ENCODE results near the gene IL1R2.

Gene IL1R2

GRCh38 chr2:102072741-102073140 lies 81.0 kb downstream of the IL1R2 start:
- Histone ChIP-seq H3K9me3 (ENCODE audit: low read depth, low read length) (no peaks in the 10 kb centered on the region), H3K4me3 (no peak overlapping the region), H3K36me3 (ENCODE audit: insufficient read depth, low read length) (no peaks in the 10 kb centered on the region), H3K9ac (ENCODE audit: insufficient read length) (no peak overlapping the region), H3K27ac (no peak overlapping the region)
- DNase-seq (ENCODE audit: low read depth, low spot score): no peak
- TF ChIP-seq POLR2AphosphoS5 (IDR thresholded peaks at IDR 0.05; ENCODE audit: borderline replicate concordance, low read depth, low read length) (no peak), FOXP2 (optimal IDR thresholded peaks at IDR 0.05; ENCODE audit: control extremely low read depth, extremely low read length, insufficient read depth) (no peak), EZH2 (IDR thresholded peaks at IDR 0.05) (no peak)

- no peak for TF ChIP-seq FOXP2 (optimal IDR thresholded peaks at IDR 0.05; ENCODE audit: control extremely low read depth, extremely low read length, insufficient read depth)
Measured at GRCh38 chr2:102073168-102073724, 81.5 kb downstream of the IL1R2 start.

DNA sequence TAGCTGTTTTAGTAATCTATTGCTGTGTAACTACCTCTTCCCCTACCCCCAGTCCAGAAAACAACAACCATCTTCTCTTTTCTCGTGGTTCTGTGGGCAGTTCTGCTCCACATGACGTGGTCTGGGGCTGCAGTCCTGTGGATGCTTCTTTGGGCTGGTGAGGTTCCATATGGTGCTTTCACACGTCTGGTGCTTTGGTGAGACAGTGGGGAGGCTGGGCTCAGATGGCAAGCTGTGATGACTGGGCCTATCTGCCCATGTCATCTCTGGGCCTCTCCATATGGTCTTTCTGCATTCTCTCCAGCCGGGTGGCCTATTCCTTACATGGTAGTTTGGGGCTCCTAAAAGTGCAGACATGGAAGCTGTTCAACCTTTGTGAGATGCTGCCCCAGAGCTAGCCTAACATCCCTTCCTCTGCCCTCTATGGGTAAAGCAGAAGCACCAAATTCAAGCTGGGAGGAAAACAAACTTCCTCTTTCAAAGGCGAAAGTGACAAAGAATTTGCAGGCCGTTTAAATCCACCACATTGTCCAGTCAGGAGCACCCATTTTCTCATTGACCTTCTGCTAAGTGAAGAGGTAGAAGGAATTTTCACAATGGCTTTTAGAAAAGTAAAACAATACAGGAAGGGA lies 82.5 kb downstream of the IL1R2 start:
- Histone ChIP-seq H3K9ac (ENCODE audit: insufficient read length) (no peak overlapping the region), H3K27ac (no peak overlapping the region), H3K4me3 (no peak overlapping the region), H3K36me3 (ENCODE audit: insufficient read depth, low read length) (no peaks in the 10 kb centered on the region), H3K9me3 (ENCODE audit: low read depth, low read length) (no peaks in the 10 kb centered on the region)
- DNase-seq (ENCODE audit: low read depth, low spot score): no peak
- no peak for TF ChIP-seq EZH2 (IDR thresholded peaks at IDR 0.05)
- no peak for TF ChIP-seq POLR2AphosphoS5 (IDR thresholded peaks at IDR 0.05; ENCODE audit: borderline replicate concordance, low read depth, low read length)
- TF ChIP-seq FOXP2 (optimal IDR thresholded peaks at IDR 0.05; ENCODE audit: control extremely low read depth, extremely low read length, insufficient read depth): no peak

More at GRCh38 chr2:102073168-102073724, 81.5 kb downstream of the IL1R2 start:
- no peak overlapping the region for H3K27ac ChIP-seq
- no peaks in the 10 kb centered on the region for H3K9me3 ChIP-seq (ENCODE audit: low read depth, low read length)
- DNase-seq (ENCODE audit: low read depth, low spot score): no peak
- no peak overlapping the region for H3K4me3 ChIP-seq
- no peak overlapping the region for H3K9ac ChIP-seq (ENCODE audit: insufficient read length)
- no peaks in the 10 kb centered on the region for H3K36me3 ChIP-seq (ENCODE audit: insufficient read depth, low read length)

DNA sequence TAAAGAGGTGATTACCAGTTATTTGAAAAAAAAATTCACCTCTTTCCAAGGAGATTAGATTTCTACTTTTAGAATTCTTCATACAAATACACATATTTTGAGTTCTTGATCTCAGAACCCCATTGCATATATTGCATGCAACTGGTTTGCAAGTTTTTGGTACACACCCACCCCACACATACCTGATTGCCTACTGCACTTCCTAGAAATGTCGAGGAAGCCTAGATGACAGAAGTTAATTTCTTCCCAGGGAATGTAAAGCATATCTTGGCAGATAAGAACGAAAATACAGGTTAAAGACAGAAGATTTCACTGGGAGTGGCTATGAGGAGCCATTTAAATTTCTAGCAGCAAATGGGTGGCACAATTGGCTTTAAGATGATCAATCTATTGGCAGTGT lies 83.7 kb downstream of the IL1R2 start:
- Histone ChIP-seq H3K9me3 (ENCODE audit: low read depth, low read length) (no peaks in the 10 kb centered on the region), H3K9ac (ENCODE audit: insufficient read length) (no peak overlapping the region), H3K4me3 (no peak overlapping the region), H3K27ac (no peak overlapping the region), H3K36me3 (ENCODE audit: insufficient read depth, low read length) (no peaks in the 10 kb centered on the region)
- no peak for TF ChIP-seq POLR2AphosphoS5 (IDR thresholded peaks at IDR 0.05; ENCODE audit: borderline replicate concordance, low read depth, low read length)
- TF ChIP-seq FOXP2 (optimal IDR thresholded peaks at IDR 0.05; ENCODE audit: control extremely low read depth, extremely low read length, insufficient read depth): no peak
- TF ChIP-seq EZH2 (IDR thresholded peaks at IDR 0.05): no peak
- no peak for DNase-seq (ENCODE audit: low read depth, low spot score)

- Histone ChIP-seq H3K27ac (no peak overlapping the region), H3K4me3 (no peak overlapping the region), H3K36me3 (ENCODE audit: insufficient read depth, low read length) (no peaks in the 10 kb centered on the region), H3K9me3 (ENCODE audit: low read depth, low read length) (no peaks in the 10 kb centered on the region), H3K9ac (ENCODE audit: insufficient read length) (no peak overlapping the region)
- TF ChIP-seq EZH2 (IDR thresholded peaks at IDR 0.05): no peak
- TF ChIP-seq FOXP2 (optimal IDR thresholded peaks at IDR 0.05; ENCODE audit: control extremely low read depth, extremely low read length, insufficient read depth): no peak
- TF ChIP-seq POLR2AphosphoS5 (IDR thresholded peaks at IDR 0.05; ENCODE audit: borderline replicate concordance, low read depth, low read length): no peak
- DNase-seq (ENCODE audit: low read depth, low spot score): no peak
Measured at GRCh38 chr2:102076512-102076911, 84.8 kb downstream of the IL1R2 start.
